IMR-90 (cell line): ENCODE data around the gene ARMH4. TPM values are rescaled to one million over a fixed set of nuclear protein-coding genes. Genes with fewer than 3 reads are reported as not detected.

Experiments used
- ATAC-seq: fragments of 200-7000 bp; cut with Tn5 transposase; 2 replicates; pipeline ENCODE4 v1.9.1; 2020; ENCODE audit warnings: low read depth, mild to moderate bottlenecking, moderate library complexity
- BruUV-seq: library from RNA; stranded (reverse); fragments of 400-500 nt; replicated peaks from 2 replicates; lab custom pipeline; 2021; lab: Mats Ljungman, UMichigan
- CTCF ChIA-PET: fragments of 300-600 bp; formaldehyde crosslinking; extraction: SDS; loops from one replicate; lab custom pipeline; 2021; ENCODE audit warnings: antibody characterized with exemption; lab: Yijun Ruan, JAX
- POLR2A ChIA-PET: fragments of 300-600 bp; sonication (Branson Sonifier 250); formaldehyde crosslinking; loops from one replicate; lab custom pipeline; 2022; ENCODE audit warnings: antibody characterized with exemption; ENCODE audit not compliant: unreplicated experiment; lab: Charles Lee
- DNase-seq: peaks from one replicate; pipeline ENCODE4 v3.0.0; 2013
- H2AFZ ChIP-seq: replicated peaks from 2 replicates; pipeline ENCODE3; 2013; ENCODE audit warnings: low read length, mild to moderate bottlenecking; ENCODE audit not compliant: poor library complexity
- H2AK5ac ChIP-seq: 2 replicates; pipeline ENCODE4 v1.6.1; 2013; ENCODE audit warnings: low read depth, low read length, inconsistent platforms
- H2AK9ac ChIP-seq: replicated peaks from 2 replicates; pipeline ENCODE3; 2013; ENCODE audit warnings: mild to moderate bottlenecking, low read depth, low read length, moderate library complexity; ENCODE audit not compliant: poor library complexity
- H2BK120ac ChIP-seq: 2 replicates; pipeline ENCODE4 v1.6.1; 2013; ENCODE audit warnings: low read depth, low read length, inconsistent platforms
- H2BK15ac ChIP-seq: 3 replicates; pipeline ENCODE4 v1.6.1; 2013; ENCODE audit warnings: low read depth, low read length, inconsistent platforms
- H2BK20ac ChIP-seq: 2 replicates; pipeline ENCODE4 v1.6.1; 2013; ENCODE audit warnings: low read depth, mild to moderate bottlenecking, inconsistent platforms, low read length, moderate library complexity
- H2BK5ac ChIP-seq: 2 replicates; pipeline ENCODE4 v1.6.1; 2013; ENCODE audit warnings: mild to moderate bottlenecking, low read depth, low read length, inconsistent platforms; ENCODE audit not compliant: poor library complexity, severe bottlenecking
- H3K14ac ChIP-seq: replicated peaks from 2 replicates; pipeline ENCODE4 v1.6.1; 2013; ENCODE audit warnings: low read depth, low read length, inconsistent platforms
- H3K18ac ChIP-seq: 2 replicates; pipeline ENCODE4 v1.6.1; 2013; ENCODE audit warnings: low read depth, low read length, control low read depth
- H3K23ac ChIP-seq: 2 replicates; pipeline ENCODE4 v1.6.1; 2013; ENCODE audit warnings: low read depth, low read length, inconsistent platforms
- H3K27ac ChIP-seq: 2 replicates; pipeline ENCODE4 v1.5.1; 2013; ENCODE audit warnings: mild to moderate bottlenecking, control low read depth, low read length; ENCODE audit not compliant: insufficient read depth
- H3K27me3 ChIP-seq: 2 replicates; pipeline ENCODE4 v1.6.1; 2013; ENCODE audit warnings: low read length; ENCODE audit not compliant: control insufficient read depth, insufficient read depth
- H3K36me3 ChIP-seq: 2 replicates; pipeline ENCODE4 v1.6.1; 2013; ENCODE audit warnings: low read length, mixed read lengths; ENCODE audit not compliant: control insufficient read depth, insufficient read depth
- H3K4ac ChIP-seq: 2 replicates; pipeline ENCODE4 v1.6.1; 2013; ENCODE audit warnings: low read depth, low read length, inconsistent platforms
- H3K4me1 ChIP-seq: 2 replicates; pipeline ENCODE4 v1.6.1; 2013; ENCODE audit warnings: low read length, mixed read lengths; ENCODE audit not compliant: control insufficient read depth, insufficient read depth
- H3K4me2 ChIP-seq: 2 replicates; pipeline ENCODE4 v1.6.1; 2013; ENCODE audit warnings: low read depth, mild to moderate bottlenecking, control low read depth, low read length, moderate library complexity
- H3K4me3 ChIP-seq: 2 replicates; pipeline ENCODE4 v1.5.1; 2013; ENCODE audit warnings: low read depth, mild to moderate bottlenecking, control low read depth, low read length, moderate library complexity; ENCODE audit not compliant: insufficient read depth
- H3K56ac ChIP-seq: 2 replicates; pipeline ENCODE4 v1.6.1; 2013; ENCODE audit warnings: low read length, inconsistent platforms; ENCODE audit not compliant: insufficient read depth; ENCODE audit errors: extremely low read depth
- H3K79me1 ChIP-seq, 2 experiments: 2 replicates each; pipeline ENCODE4 v1.6.1; 2013; ENCODE audit warnings: low read length in 2 of 2, inconsistent platforms in 1 of 2, low read depth in 1 of 2
- H3K9ac ChIP-seq: 2 replicates; pipeline ENCODE4 v1.6.1; 2013; ENCODE audit warnings: low read depth, low read length, control low read depth
- H3K9me1 ChIP-seq: 2 replicates; pipeline ENCODE4 v1.6.1; 2013; ENCODE audit warnings: low read length, inconsistent platforms; ENCODE audit not compliant: insufficient read depth
- H3K9me3 ChIP-seq: 2 replicates; pipeline ENCODE4 v1.6.1; 2013; ENCODE audit warnings: low read length; ENCODE audit not compliant: control insufficient read depth, insufficient read depth
- H4K20me1 ChIP-seq: 2 replicates; pipeline ENCODE4 v1.6.1; 2013; ENCODE audit warnings: low read length, inconsistent platforms; ENCODE audit not compliant: insufficient read depth
- H4K5ac ChIP-seq: 2 replicates; pipeline ENCODE4 v1.6.1; 2013; ENCODE audit warnings: mild to moderate bottlenecking, low read depth, low read length, control low read depth
- H4K8ac ChIP-seq, 2 experiments: 2 replicates each; pipeline ENCODE4 v1.6.1; 2013; ENCODE audit warnings: low read depth in 2 of 2, low read length in 2 of 2, control low read depth in 1 of 2, inconsistent platforms in 1 of 2
- H4K91ac ChIP-seq: 2 replicates; pipeline ENCODE4 v1.6.1; 2013; ENCODE audit warnings: low read depth, low read length, inconsistent platforms; ENCODE audit not compliant: insufficient read depth
- WGBS, 2 experiments: methylation state at CpG; one replicate each; pipeline versions ENCODE4 v1.1.5 to v1.1.7; 2013; ENCODE audit warnings: missing lambda C conversion rate in 2 of 2; ENCODE audit not compliant: insufficient read length in 1 of 2; ENCODE audit errors: extremely low coverage in 2 of 2; 5-methylcytosine and 5-hydroxymethylcytosine counted together
- dilution Hi-C: fragments of 300-500 bp; cut with HindIII; formaldehyde crosslinking; loops from one replicate; pipeline ENCODE4 v1.14.3; 2018; ENCODE audit warnings: low sequenced_read_pairs; ENCODE audit not compliant: unreplicated experiment
- in situ Hi-C: fragments of 300-500 bp; cut with MboI; formaldehyde crosslinking; loops from 3 replicates; pipeline ENCODE4 v1.14.3; 2019; ENCODE audit warnings: low sequenced_read_pairs, inconsistent platforms, mixed read lengths
- intact Hi-C: fragments of 100-400 bp; cut with micrococcal nuclease; formaldehyde crosslinking; loops from 2 replicates; pipeline ENCODE4 v1.10.0; 2022
- polyA plus RNA-seq, 3 experiments: library from polyadenylated mRNA; depleted of rRNA; stranded (reverse); fragments of >200 nt; gene quantifications; 2 replicates each; pipeline ENCODE4 v1.2.3, GENCODE V29; 2012; ENCODE audit warnings: low replicate concordance in 1 of 3
- total RNA-seq: library from RNA; depleted of rRNA; stranded (reverse); fragments of >200 nt; gene quantifications from 2 replicates; pipeline ENCODE4 v1.2.3, GENCODE V29; 2012
- TF ChIP-seq, protein P1 (sequence below): conservative IDR thresholded peaks from 2 replicates; pipeline ENCODE4 v1.5.1; 2012; ENCODE audit warnings: mild to moderate bottlenecking, low read depth, low read length, improper control_type of control experiment

The ARMH4 gene
- total and polyA plus RNA-seq, 2 of the 4 experiments (the other 2 are of a cell fraction), result 4.6 to 5.6 TPM

DNA sequence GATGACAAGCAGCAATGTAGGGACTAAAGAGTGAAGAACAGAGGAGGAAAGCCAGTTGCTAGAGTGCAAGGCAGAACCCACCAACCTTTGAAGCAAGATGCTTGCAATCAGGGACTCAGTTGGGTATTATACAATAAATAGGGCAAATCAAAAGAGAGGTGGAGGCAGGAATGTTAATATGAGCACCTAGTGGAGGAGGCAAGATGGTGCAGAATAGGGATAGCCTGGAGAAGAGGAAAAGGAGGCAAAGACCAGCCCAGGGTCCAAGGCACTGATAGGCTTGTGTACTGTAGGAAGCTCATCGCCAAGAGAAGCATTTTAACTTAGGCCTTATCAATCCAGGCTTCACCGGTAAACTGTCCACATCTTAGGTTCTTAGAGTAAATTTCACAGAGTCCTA lies 137.2 kb downstream of the ARMH4 start:
- ATAC-seq (no peak), DNase-seq (no peak)
- Histone ChIP-seq H3K36me3 (no peaks in the 10 kb centered on the region), H3K9me3 (no peaks in the 10 kb centered on the region), H2AK5ac (no peak overlapping the region), H3K18ac (no peak overlapping the region), H4K20me1 (no peaks in the 10 kb centered on the region), H4K8ac (no peak overlapping the region), H3K9me1 (no peaks in the 10 kb centered on the region), H2BK120ac (no peak overlapping the region), H2BK5ac (no peak overlapping the region), H4K91ac (no peak overlapping the region), H3K27me3 (no peaks in the 10 kb centered on the region), H4K5ac (no peak overlapping the region), H3K14ac (no peak overlapping the region), H3K27ac (no peak overlapping the region), H2AK9ac (no peak overlapping the region), H3K56ac (no peak overlapping the region), H3K4me2 (no peak overlapping the region), H2BK15ac (no peak overlapping the region), H3K9ac (no peak overlapping the region), H3K23ac (no peak overlapping the region), H3K4me3 (no peak overlapping the region), H2AFZ (no peak overlapping the region), H3K4me1 (no peaks in the 10 kb centered on the region), H3K4ac (no peak overlapping the region), H3K79me1 (no peaks in the 10 kb centered on the region), H2BK20ac (no peak overlapping the region)
- in situ Hi-C loops, result no loop called here
- ChIA-PET POLR2A (no interaction called here), CTCF (no interaction called here)
- TF ChIP-seq, protein P1, sequence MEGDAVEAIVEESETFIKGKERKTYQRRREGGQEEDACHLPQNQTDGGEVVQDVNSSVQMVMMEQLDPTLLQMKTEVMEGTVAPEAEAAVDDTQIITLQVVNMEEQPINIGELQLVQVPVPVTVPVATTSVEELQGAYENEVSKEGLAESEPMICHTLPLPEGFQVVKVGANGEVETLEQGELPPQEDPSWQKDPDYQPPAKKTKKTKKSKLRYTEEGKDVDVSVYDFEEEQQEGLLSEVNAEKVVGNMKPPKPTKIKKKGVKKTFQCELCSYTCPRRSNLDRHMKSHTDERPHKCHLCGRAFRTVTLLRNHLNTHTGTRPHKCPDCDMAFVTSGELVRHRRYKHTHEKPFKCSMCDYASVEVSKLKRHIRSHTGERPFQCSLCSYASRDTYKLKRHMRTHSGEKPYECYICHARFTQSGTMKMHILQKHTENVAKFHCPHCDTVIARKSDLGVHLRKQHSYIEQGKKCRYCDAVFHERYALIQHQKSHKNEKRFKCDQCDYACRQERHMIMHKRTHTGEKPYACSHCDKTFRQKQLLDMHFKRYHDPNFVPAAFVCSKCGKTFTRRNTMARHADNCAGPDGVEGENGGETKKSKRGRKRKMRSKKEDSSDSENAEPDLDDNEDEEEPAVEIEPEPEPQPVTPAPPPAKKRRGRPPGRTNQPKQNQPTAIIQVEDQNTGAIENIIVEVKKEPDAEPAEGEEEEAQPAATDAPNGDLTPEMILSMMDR, result no peak
- BruUV-seq, result no TSS peak
- intact Hi-C loops, result no loop called here
- WGBS, 2 experiments, result no CpG with 5 or more reads among the region's 2 CpGs
- dilution Hi-C loops, result no loop called here
